Endothelial cell of umbilical vein (primary cell): ENCODE measurements around the gene PLEKHH3.

Source experiments
- CTCF ChIP-seq, 2 donors: IDR thresholded peaks; 1 replicate in 1 of 2; 2 replicates in 1 of 2; pipeline ENCODE4 v1.5.1; 2011; ENCODE audit warnings: low read length in 2 of 2, mild to moderate bottlenecking in 2 of 2, moderate library complexity in 2 of 2, control low read depth in 1 of 2, inconsistent platforms in 1 of 2, low read depth in 1 of 2; ENCODE audit not compliant: insufficient read depth in 1 of 2; ENCODE audit errors: extremely low read depth in 1 of 2
- EZH2 ChIP-seq: IDR thresholded peaks from 2 replicates; pipeline ENCODE4 v1.6.1; 2012; ENCODE audit warnings: borderline replicate concordance, low read depth, mild to moderate bottlenecking, moderate library complexity, low read length, inconsistent platforms; ENCODE audit not compliant: severe bottlenecking
- FOS ChIP-seq: IDR thresholded peaks from 2 replicates; pipeline ENCODE4 v1.6.1; 2011; ENCODE audit warnings: mild to moderate bottlenecking, low read length, moderate library complexity, borderline replicate concordance; ENCODE audit not compliant: insufficient read depth
- JUN ChIP-seq: IDR thresholded peaks from 2 replicates; pipeline ENCODE4 v1.6.1; 2011; ENCODE audit warnings: borderline replicate concordance, low read depth; ENCODE audit not compliant: insufficient read length, insufficient read depth
- MAX ChIP-seq: IDR thresholded peaks from 2 replicates; pipeline ENCODE4 v1.6.1; 2011; ENCODE audit not compliant: insufficient read depth, insufficient read length
- MYC ChIP-seq: IDR thresholded peaks from one replicate; pipeline ENCODE4 v1.6.1; 2011; ENCODE audit warnings: mild to moderate bottlenecking, low read depth, low read length
- POLR2A ChIP-seq: IDR thresholded peaks from 2 replicates; pipeline ENCODE4 v1.6.1; 2012; ENCODE audit warnings: low read depth, mild to moderate bottlenecking, control low read depth, low read length
- POLR2AphosphoS5 ChIP-seq: IDR thresholded peaks from 2 replicates; pipeline ENCODE4 v1.6.1; 2012; ENCODE audit warnings: low read depth, mild to moderate bottlenecking, control low read depth, low read length, moderate library complexity; ENCODE audit not compliant: insufficient read depth

GRCh38 chr17:42618442-42619150 is 58.2 kb downstream of the PLEKHH3 start:
- TF ChIP-seq POLR2AphosphoS5 (no peak), CTCF (IDR thresholded peaks at IDR 0.05; ENCODE audit: extremely low read depth in 1 of 2, insufficient read depth in 1 of 2, low read depth in 1 of 2, low read length in 2 of 2) (no peak), FOS (no peak), POLR2A (no peak), MAX (no peak), EZH2 (no peak), JUN (no peak), MYC (no peak)
